ENCODE data around the gene ABI3BP. TPM values are rescaled to one million over a fixed set of nuclear protein-coding genes. Genes with fewer than 3 reads are reported as not detected.
A peak's percentile ranks its signal among the peaks of the same experiment; 100 is the strongest.

Gene ABI3BP
- total RNA-seq, 1 experiment from 2014 or later, result 0.15 TPM

- H3K27me3 ChIP-seq (ENCODE audit: insufficient read depth, low read length), result no peaks in the 10 kb centered on the region
- no peaks in the 10 kb centered on the region for H4K20me1 ChIP-seq (ENCODE audit: insufficient read depth)
- ChIA-PET POLR2A (no interaction called here), RAD21 (ENCODE audit: low non-redundant PET in 1 of 2, low total read pairs in 2 of 2, uncharacterized antibody in 2 of 2, unreplicated experiment in 2 of 2) (no interaction called here), CTCF (no interaction called here)
- ATAC-seq, result no peak
- no peak overlapping the region for H3K4me3 ChIP-seq (replicated peaks in 1 of 2; ENCODE audit: low read depth in 1 of 2, low read length in 2 of 2)
- no peaks in the 10 kb centered on the region for H3K79me2 ChIP-seq (ENCODE audit: insufficient read depth, low read length)
- no TSS peak for BruUV-seq (replicated peaks)
- no peaks in the 10 kb centered on the region for H3K9me2 ChIP-seq (ENCODE audit: insufficient read depth)
- H3K4me2 ChIP-seq (ENCODE audit: low read length), result no peak overlapping the region
- H3K4me1 ChIP-seq (ENCODE audit: control insufficient read depth in 1 of 2, insufficient read depth in 2 of 2, low read length in 2 of 2), result no peaks in the 10 kb centered on the region
- no peak overlapping the region for H3K27ac ChIP-seq (ENCODE audit: low read depth, low read length)
- no peak overlapping the region for H3K9ac ChIP-seq (ENCODE audit: low read length)
- no peaks in the 10 kb centered on the region for H3K36me3 ChIP-seq (ENCODE audit: control insufficient read depth in 1 of 2, insufficient read depth in 2 of 2, low read length in 2 of 2)
- H3K9me3 ChIP-seq (ENCODE audit: control insufficient read depth in 1 of 2, insufficient read depth in 1 of 2, low read depth in 1 of 2, low read length in 2 of 2), result no peaks in the 10 kb centered on the region
- no peak overlapping the region for H2AFZ ChIP-seq (ENCODE audit: low read depth, low read length, poor library complexity, severe bottlenecking)
- no peak for DNase-seq (ENCODE audit: low read depth, low spot score)
- intact Hi-C loops (cut with micrococcal nuclease), result no loop called here
- TF ChIP-seq EZH2 (IDR thresholded peaks at IDR 0.05) (no peak), ELF1 (IDR thresholded peaks at IDR 0.05; ENCODE audit: borderline replicate concordance, low read depth) (no peak), SRF (IDR thresholded peaks at IDR 0.05; ENCODE audit: low read depth) (no peak), RAD21 (IDR thresholded peaks at IDR 0.05; ENCODE audit: low read depth) (no peak), POLR2AphosphoS5 (IDR thresholded peaks at IDR 0.05; ENCODE audit: low read depth, low read length) (no peak)
These were observed 115.9 kb downstream of the ABI3BP start for GRCh38 chr3:100877286-100877685.

- no peak for TF ChIP-seq ATF3 (IDR thresholded peaks at IDR 0.05)
- no peak for TF ChIP-seq ELF1 (IDR thresholded peaks at IDR 0.05; ENCODE audit: borderline replicate concordance, low read depth)
- no peak for TF ChIP-seq ZNF274 (IDR thresholded peaks at IDR 0.05; ENCODE audit: low read depth, low read length)
- no peak for TF ChIP-seq SIN3A (IDR thresholded peaks at IDR 0.05; ENCODE audit: low read depth)
- no peak for TF ChIP-seq POLR2A (IDR thresholded peaks at IDR 0.05; ENCODE audit: borderline replicate concordance, extremely low read depth, insufficient read depth, insufficient read length)
- TF ChIP-seq YY1 (IDR thresholded peaks at IDR 0.05; ENCODE audit: extremely low read depth, insufficient replicate concordance, low read depth, low read length), result no peak
- no peak for TF ChIP-seq FOSL1 (IDR thresholded peaks at IDR 0.05; ENCODE audit: low read depth)
- TF ChIP-seq MAX (IDR thresholded peaks at IDR 0.05), result no peak
- TF ChIP-seq RAD21 (IDR thresholded peaks at IDR 0.05; ENCODE audit: low read depth), result no peak
- no peak for TF ChIP-seq JUND (IDR thresholded peaks at IDR 0.05)
- TF ChIP-seq POLR2AphosphoS5 (IDR thresholded peaks at IDR 0.05; ENCODE audit: low read depth, low read length), result no peak
- CTCF ChIA-PET, result interaction anchor here (1.3 kb wide), 1 partner anchor 18 kb away, joined by 3 read pairs; no protein-coding TSS in a partner anchor
- RAD21 ChIA-PET (ENCODE audit: low non-redundant PET in 1 of 2, low total read pairs in 2 of 2, uncharacterized antibody in 2 of 2, unreplicated experiment in 2 of 2), result no interaction called here
- H3K4me1 ChIP-seq (ENCODE audit: control insufficient read depth in 1 of 2, insufficient read depth in 2 of 2, low read length in 2 of 2), result no peaks in the 10 kb centered on the region
- ATAC-seq, result peak; percentile 34; the same call in 1 of the 2 replicates
- BruUV-seq (replicated peaks), result no TSS peak
- H3K9me3 ChIP-seq (ENCODE audit: control insufficient read depth in 1 of 2, insufficient read depth in 1 of 2, low read depth in 1 of 2, low read length in 2 of 2), result no peaks in the 10 kb centered on the region
- H3K27ac ChIP-seq (ENCODE audit: low read depth, low read length), result no peak overlapping the region
- no peak overlapping the region for H3K4me3 ChIP-seq (replicated peaks in 1 of 2; ENCODE audit: low read depth in 1 of 2, low read length in 2 of 2)
- H3K36me3 ChIP-seq (ENCODE audit: control insufficient read depth in 1 of 2, insufficient read depth in 2 of 2, low read length in 2 of 2), result no peaks in the 10 kb centered on the region
- no peak for DNase-seq (ENCODE audit: low read depth, low spot score)
- H3K4me2 ChIP-seq (ENCODE audit: low read length), result no peak overlapping the region
- no peak overlapping the region for H2AFZ ChIP-seq (ENCODE audit: low read depth, low read length, poor library complexity, severe bottlenecking)
- no peaks in the 10 kb centered on the region for H4K20me1 ChIP-seq (ENCODE audit: insufficient read depth)
- H3K9me2 ChIP-seq (ENCODE audit: insufficient read depth), result no peaks in the 10 kb centered on the region
- H3K9ac ChIP-seq (ENCODE audit: low read length), result no peak overlapping the region
- H3K27me3 ChIP-seq (ENCODE audit: insufficient read depth, low read length), result no peaks in the 10 kb centered on the region
- no peaks in the 10 kb centered on the region for H3K79me2 ChIP-seq (ENCODE audit: insufficient read depth, low read length)
- intact Hi-C loops (cut with micrococcal nuclease), result no loop called here
- POLR2A ChIA-PET, result no interaction called here
These were observed 118.0 kb downstream of the ABI3BP start for GRCh38 chr3:100875239-100875638.
